Esophagus squamous epithelium (tissue), 4 donors: ENCODE measurements around the gene SPATA1.

Experiments used
- CTCF ChIP-seq, 6 experiments: fragments of 450-650 bp in 4 of 6; fragments of 200-600 bp in 2 of 6; sonication (generic) in 2 of 6; IDR thresholded peaks; one replicate each; pipeline ENCODE4 v1.5.1; 2016 to 2019; ENCODE audit warnings: antibody characterized with exemption in 6 of 6, mild to moderate bottlenecking in 4 of 6, moderate library complexity in 4 of 6
- POLR2A ChIP-seq, 4 donors: fragments of 450-650 bp; IDR thresholded peaks; one replicate each; pipeline ENCODE4 v1.6.1; 2017; ENCODE audit warnings: antibody characterized with exemption in 4 of 4, mild to moderate bottlenecking in 4 of 4, moderate library complexity in 3 of 4

DNA sequence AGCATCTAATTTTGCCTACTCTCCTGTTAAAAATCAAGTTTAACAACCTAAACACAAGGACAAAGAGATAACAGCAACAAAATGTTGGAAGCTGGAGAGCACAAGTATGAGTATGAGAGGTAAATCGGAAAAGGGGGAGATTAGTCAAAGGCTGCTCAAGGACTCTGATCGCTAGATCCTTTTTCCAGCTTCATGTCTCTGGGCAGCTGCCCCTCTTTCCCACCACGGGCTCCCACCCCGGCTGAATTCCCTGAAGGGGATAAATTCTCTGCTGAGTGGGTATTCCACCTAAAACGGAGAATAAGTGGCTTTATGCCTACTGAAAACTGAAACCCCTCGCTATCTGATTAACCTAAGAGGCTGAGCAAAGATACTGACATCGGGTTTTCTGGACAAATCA, 68.8 kb downstream of the SPATA1 start:
- TF ChIP-seq CTCF (IDR thresholded peaks at IDR 0.05) (no peak), POLR2A (IDR thresholded peaks at IDR 0.05) (no peak)
